Raji (cell line): ENCODE measurements around the gene MLX.

Experiments
- POLR2A ChIP-seq: IDR thresholded peaks from 2 replicates; pipeline ENCODE4 v1.6.1; 2011; ENCODE audit warnings: low read depth, low read length, control low read depth; ENCODE audit not compliant: insufficient read depth

The MLX gene

GRCh38 chr17:42566883-42567573 lies at the start of gene MLX:
MLX (plus strand) TSS chr17:42567100; CDS start chr17:42567125, 25 bp downstream.
- TF ChIP-seq POLR2A, result peak; percentile 80

- no peak for TF ChIP-seq POLR2A
Observed at GRCh38 chr17:42517516-42517915, 49.4 kb upstream of the MLX start.

- no peak for TF ChIP-seq POLR2A
Observed at GRCh38 chr17:42518046-42518754, 48.7 kb upstream of the MLX start.

GRCh38 chr17:42518755-42519545 lies 48.0 kb upstream of the MLX start:
- TF ChIP-seq POLR2A, result no peak

- no peak for TF ChIP-seq POLR2A
Observed at GRCh38 chr17:42519546-42520491, 47.1 kb upstream of the MLX start.

- TF ChIP-seq POLR2A, result no peak
Observed at GRCh38 chr17:42520540-42520951, 46.4 kb upstream of the MLX start.

GRCh38 chr17:42521036-42521435 lies 45.9 kb upstream of the MLX start:
- no peak for TF ChIP-seq POLR2A

- no peak for TF ChIP-seq POLR2A
Observed at GRCh38 chr17:42521666-42522262, 45.1 kb upstream of the MLX start.

- no peak for TF ChIP-seq POLR2A
Observed at GRCh38 chr17:42522263-42522790, 44.6 kb upstream of the MLX start.

GRCh38 chr17:42522798-42523278 lies 44.1 kb upstream of the MLX start:
- TF ChIP-seq POLR2A, result no peak

- no peak for TF ChIP-seq POLR2A
Observed at GRCh38 chr17:42525221-42525620, 41.7 kb upstream of the MLX start.

- TF ChIP-seq POLR2A, result no peak
Observed at GRCh38 chr17:42526031-42526444, 40.9 kb upstream of the MLX start.

GRCh38 chr17:42527932-42528331 lies 39.0 kb upstream of the MLX start:
- no peak for TF ChIP-seq POLR2A

- no peak for TF ChIP-seq POLR2A
Observed at GRCh38 chr17:42529061-42529460, 37.8 kb upstream of the MLX start.
